Superior temporal gyrus (tissue), 1 donor: ENCODE measurements around the gene KIRREL3.
A peak's percentile ranks its signal among the peaks of the same experiment; 100 is the strongest.

Experiments used
- DNase-seq: peaks from one replicate; pipeline ENCODE4 v3.0.0-alpha.2; 2016; ENCODE audit errors: extremely low spot score

Gene KIRREL3

DNA sequence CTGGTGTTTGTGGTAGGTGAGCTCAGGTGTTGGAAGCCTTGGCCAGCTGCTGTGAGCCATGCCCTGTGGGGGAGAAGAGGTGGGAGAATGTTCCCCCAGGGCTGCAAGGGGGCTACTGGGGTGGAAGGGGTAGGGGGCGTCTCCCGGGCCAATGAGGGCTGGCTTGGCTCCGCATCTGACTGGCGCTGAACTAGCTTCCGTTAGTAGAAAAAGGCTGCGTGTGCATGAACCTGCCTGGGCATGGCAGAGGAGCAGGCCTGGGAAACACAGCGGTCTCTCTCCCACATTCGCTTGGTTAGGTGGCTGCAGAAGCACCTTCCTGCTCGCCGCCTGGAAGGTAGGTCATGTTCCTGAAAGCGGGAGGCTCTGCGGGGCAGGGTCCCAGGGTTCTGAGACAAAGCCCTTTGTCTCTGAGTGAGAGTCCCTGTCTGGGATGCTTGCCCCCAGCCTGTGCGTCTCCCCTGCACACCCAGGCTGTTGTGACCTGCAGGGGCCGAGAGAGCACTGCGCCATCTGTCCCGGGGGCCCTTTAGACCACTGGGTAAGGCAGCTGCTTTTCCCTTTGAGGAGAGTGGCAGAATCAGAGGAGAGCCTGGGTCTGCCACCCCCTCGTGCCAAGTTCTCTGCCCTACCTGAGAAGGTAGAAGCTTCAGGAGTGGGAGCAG, 466.3 kb downstream of the KIRREL3 start:
- no peak for DNase-seq

DNA sequence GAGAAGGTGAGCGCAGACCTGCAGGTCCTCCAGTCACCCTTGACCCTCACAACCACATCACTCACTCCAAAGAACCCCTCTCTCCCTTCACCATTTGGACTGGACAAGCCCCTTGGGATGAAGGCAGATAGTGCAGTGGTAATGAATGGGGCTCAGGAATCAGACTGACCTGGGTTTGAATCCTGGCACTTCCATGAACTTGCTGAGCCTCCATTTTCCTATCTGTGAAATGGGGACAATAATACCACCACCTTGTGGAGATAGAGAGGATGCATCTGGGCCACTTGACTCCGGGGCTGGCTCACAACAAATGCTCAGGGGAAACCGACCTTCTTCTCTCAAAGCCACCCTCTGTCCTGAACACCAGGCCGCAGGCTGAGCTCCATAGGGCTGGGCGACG, 467.0 kb downstream of the KIRREL3 start:
- DNase-seq = no peak

- DNase-seq = no peak
These were observed 470.2 kb downstream of the KIRREL3 start for GRCh38 chr11:126530416-126530815.

GRCh38 chr11:126529037-126529436, 471.5 kb downstream of the KIRREL3 start:
- DNase-seq = no peak

DNA sequence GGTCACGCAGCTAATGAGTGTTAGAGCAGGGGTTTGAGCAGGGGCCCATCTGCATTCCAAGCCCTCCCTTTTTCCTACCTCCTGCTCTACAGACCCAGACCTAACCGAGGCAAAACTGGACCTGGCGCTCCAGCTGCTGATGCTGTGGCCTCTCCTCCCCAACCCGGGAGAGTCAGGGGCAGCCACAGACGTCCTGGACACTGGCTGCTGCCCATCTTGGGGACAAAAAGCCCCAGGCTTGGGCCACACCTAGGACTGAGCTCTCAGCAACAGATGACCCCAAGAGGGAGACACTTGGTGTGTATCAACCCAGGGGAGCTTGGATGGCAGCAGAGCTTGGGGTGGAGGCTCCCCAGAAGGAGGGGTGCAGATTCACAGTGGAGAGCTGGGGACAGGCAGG, 472.5 kb downstream of the KIRREL3 start:
- no peak for DNase-seq

DNA sequence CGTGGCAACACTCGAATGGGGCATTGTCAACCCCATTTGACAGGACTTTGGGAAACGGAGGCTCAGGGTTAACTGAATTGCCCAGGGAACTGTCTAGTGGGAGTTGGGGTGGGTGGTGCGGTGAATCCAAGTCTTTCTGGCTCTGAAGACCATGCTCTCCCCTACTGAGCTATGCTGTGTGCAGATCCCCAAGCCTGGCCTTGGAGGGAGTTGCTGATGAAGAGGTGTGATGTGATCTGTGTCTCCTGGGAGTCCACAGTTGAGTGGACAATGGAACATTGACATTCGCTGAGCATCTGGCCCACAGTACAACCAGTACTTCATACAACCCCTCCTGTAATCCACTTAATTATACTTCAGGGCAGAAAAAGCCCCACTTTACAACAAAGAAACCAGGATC, 472.9 kb downstream of the KIRREL3 start:
- DNase-seq = no peak

GRCh38 chr11:126526471-126526870, 474.1 kb downstream of the KIRREL3 start:
- no peak for DNase-seq

- DNase-seq = no peak
These were observed 474.9 kb downstream of the KIRREL3 start for GRCh38 chr11:126525702-126526101.

DNA sequence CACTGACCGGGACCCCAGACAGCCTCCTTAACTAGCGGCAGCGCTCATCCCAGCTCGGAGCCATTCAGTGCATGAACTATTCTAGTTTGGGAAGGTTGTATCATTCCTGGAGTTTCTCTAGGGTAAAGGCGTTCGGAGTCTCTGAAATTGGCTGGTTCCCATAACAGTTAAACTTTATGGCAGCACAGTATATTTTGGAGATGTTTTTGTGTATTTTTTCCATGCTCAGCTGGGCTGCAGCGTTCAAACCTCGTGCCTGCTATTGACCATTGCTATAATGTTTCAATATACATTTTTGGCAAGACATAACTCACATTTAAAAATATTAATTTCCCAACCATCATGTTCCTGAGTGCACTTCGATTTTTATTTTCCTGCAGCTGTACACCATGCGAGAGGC, 475.4 kb downstream of the KIRREL3 start:
- no peak for DNase-seq

DNA sequence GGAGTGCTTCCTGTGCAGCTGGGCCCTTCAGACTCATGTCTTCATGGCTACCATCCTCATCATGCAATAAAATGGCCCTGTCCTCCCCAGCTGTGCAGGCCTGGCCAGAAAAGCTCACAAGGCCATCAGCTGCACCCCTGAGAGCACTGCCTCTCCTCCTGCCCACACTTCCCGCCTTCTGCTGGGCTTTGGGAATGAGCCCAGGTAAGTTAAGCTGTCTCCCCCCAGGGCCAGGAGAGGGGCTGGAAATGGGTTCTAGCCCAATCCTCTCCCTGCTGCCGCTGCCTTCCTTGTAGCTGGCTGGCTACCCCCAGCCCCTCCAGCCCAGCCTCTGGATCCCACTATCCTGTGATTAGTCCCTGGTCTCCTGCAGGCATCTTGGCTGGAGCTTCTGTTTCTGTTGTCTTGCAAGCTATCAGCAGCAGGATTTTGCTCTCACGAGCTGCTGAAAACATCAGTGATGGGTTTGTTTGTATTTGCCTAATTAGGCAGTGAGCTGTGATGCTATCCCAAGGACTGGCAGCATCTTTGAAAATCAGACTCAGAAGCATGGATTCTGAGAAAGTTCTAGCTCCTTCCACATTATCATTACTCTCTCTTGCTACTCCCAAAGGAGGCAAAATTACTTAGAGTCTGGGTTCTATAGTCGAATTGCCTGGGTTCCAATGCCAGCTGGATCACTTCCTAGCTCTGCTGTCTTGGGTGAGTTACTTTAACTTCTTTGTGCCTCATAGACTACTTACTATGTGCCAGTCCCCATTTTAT, 476.9 kb downstream of the KIRREL3 start:
- DNase-seq = peak; percentile 33

DNA sequence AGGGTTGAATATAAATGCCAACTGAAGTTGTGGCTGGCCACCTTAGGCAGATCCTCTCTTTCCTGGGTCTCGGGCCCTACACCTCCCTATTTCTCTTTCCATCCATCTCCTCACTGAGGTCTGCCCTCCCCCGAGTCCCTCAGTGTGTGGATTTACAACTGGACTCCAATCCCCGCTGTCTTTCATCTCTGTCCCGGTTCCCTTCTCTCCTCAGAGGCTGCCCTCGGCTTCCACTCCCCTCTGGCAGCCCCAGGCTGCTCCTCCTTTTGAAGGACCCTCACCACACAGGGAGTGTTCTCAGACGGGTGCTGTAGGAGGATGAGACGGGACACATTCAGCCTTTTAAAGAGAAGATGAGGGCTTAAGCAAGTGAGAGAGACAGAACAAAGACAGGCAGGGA, 478.0 kb downstream of the KIRREL3 start:
- DNase-seq = no peak

GRCh38 chr11:126522152-126522551, 478.4 kb downstream of the KIRREL3 start:
- no peak for DNase-seq

DNA sequence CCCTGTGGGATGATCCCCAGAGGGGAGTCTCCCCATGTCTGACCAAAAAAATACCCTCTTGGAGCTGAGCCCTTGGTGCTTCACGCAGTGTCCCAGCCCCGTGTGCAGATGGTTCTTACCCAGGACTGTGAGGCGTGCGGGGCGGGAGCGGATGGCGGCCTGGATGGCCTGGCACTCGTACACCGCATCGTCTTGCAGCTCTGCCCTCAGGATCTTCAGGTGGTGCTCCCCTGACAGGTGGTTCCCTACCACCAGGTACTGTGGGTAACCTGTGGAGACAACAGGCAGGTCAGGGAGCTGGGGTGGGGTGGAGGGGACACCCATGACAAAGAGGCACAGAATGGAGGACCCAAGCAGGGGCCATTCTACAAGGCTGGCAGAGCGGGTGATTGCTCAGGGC, 479.4 kb downstream of the KIRREL3 start:
- DNase-seq = no peak

DNA sequence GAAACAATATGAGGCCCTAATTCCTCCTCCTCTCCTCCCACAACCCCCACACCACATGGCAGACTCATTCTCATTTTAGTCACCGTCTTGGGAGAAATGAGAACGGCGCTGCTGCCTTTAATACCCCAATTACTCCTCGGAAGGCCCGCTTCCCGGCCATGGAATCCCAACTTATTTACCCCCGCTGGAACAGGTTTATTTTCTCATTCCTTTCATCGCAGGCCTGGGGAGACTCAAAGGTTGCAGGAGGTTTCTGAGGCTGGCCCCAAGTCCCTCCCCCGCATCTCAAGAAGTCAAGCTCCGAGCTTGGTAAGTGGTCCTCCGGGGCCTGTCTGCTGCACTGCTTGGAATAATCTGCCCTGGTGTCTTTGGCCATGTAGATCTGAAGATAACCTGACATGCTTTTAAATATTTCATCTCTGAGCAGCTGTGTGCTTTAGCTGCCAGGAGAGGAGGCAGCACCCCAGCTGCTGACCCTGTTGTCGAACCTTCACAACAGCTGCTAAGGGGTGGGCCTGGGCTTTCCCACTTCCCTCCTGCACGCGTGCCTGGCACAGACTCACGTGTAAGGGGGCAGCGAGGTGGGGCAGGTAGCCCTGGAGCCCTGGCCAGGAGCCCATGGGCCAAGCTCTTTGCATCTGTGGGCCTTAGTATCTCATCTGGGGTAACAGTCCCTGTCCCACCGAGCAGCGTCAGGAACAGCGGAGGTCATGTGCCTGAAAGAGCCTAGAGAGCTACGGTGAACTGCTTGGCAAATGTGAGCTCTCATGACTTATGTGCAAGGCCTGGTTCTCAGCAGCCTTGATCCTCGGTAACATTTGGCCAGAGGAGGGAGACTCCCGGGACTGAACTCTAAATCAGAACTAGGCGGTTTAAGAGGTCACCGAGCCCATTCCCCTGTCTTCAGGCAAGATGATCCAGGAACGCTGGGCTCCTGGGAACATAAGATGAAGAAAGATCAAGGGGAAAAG, 480.5 kb downstream of the KIRREL3 start:
- no peak for DNase-seq

DNA sequence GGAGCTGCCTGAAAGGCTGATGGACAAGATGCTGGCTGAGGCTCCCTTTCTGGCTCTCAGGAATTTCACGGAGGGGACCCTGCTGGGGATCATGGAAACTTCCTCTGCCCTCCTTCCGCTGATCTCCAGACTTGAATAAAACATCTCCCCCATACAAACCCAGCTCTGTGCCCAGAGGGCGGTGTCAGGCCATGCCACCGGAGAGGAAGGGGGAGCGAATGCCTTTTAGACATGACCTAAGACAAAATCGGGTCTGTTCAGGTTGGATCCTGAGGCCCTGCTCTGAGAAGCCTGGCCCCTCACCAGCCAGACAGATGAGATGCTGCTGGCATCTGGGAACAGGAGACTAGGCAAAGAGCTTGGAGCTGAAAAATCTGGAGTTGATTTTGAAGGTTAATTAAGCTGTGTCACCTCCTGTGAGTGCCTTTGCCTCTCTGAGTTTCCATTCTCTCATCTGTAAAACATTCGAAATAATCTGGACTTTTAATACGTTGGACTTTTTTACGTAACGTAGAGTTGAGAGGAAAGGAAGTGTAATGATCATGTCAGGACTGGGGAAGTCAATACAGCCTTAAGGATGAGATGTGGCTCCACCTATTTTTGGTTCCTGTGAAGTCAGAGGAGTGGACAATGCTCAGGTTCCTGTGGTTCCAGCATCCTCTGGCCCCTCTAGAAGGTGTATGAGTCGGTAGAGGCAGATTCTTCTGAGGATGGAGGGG, 481.4 kb downstream of the KIRREL3 start:
- peak; percentile 24 for DNase-seq

GRCh38 chr11:126518071-126518971, 482.2 kb downstream of the KIRREL3 start:
- DNase-seq = no peak

DNA sequence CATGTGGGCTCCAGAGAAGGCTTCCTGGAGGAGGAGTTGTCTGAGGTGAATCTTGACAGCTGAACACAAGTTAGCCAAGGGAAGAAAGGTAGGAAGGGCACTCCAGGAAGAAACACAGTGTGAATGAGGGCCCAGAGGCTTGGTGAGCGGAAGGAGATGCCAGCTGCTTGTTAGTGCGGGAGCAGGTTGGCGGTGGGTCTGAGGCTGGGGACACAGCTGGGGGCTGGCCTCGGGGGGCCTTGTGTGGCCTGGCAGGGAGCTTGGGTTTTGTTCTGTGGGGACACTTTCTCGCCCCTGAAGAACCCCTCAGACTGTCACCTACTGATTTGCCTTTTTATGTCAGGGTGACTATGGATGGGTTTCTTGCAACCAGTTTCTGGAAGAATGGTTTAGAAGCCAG, 485.1 kb downstream of the KIRREL3 start:
- no peak for DNase-seq

DNA sequence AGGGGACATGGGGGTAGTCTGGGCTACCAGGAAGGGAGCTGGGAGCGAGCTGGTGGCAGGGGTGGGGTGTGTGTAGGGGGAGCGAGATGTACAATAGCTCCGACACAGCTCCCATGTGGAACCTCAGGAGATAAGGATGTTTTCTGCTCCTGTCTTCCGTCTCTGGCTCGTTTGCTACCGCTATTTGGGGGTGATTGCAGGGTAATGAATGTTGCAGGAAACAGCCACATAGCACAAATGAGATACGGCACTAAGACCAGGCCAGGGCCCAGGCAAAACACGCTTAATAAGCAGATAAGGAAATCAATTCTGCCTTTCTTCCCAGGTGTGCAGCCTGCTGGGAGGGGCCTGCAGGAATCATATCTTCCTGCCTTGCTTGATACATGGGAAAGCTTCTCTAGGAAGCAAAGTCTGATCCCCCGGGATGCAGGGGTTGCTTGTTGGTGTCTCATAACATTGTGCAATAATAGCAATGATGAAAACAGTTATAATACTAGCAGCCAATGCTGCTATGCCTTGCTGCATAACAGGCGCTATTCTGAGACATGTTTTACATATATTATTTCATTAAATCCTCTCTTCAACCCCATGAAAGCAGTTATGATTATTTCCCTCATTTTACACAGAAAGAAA, 486.4 kb downstream of the KIRREL3 start:
- no peak for DNase-seq

GRCh38 chr11:126512741-126513715, 487.5 kb downstream of the KIRREL3 start:
- DNase-seq = no peak
